ENCODE measurements around the gene GUF1. TPM values are rescaled to one million over a fixed set of nuclear protein-coding genes. Genes with fewer than 3 reads are reported as not detected.

GUF1 gene
- total RNA-seq, 4 donors from 2014 or later: 13.8 to 20.3 (median 19.3) TPM

DNA sequence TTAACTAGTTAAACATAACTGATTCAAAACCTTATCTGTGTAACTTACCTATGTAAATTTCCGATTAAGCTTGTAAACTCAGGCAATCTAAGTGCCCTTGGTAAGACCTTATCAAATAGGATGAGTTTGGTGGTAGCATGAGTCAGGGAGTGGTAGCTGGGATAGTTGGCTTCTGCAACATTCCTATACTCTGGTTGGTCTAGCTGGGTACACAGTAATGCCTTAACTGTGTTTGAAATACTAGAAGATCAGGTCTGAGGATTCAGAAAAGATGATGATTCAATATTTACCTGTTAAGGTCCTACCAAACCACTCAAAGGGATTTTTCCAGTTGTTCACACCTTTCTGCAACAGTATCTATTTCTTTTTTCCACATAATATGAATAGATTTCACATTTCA lies 32.1 kb upstream of the GUF1 start:
- TF ChIP-seq EP300 (IDR thresholded peaks at IDR 0.05) (no peak), POLR2AphosphoS5 (IDR thresholded peaks at IDR 0.05) (no peak), POLR2A (IDR thresholded peaks at IDR 0.05) (no peak)
- TF ChIP-seq, protein P1, sequence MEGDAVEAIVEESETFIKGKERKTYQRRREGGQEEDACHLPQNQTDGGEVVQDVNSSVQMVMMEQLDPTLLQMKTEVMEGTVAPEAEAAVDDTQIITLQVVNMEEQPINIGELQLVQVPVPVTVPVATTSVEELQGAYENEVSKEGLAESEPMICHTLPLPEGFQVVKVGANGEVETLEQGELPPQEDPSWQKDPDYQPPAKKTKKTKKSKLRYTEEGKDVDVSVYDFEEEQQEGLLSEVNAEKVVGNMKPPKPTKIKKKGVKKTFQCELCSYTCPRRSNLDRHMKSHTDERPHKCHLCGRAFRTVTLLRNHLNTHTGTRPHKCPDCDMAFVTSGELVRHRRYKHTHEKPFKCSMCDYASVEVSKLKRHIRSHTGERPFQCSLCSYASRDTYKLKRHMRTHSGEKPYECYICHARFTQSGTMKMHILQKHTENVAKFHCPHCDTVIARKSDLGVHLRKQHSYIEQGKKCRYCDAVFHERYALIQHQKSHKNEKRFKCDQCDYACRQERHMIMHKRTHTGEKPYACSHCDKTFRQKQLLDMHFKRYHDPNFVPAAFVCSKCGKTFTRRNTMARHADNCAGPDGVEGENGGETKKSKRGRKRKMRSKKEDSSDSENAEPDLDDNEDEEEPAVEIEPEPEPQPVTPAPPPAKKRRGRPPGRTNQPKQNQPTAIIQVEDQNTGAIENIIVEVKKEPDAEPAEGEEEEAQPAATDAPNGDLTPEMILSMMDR (IDR thresholded peaks at IDR 0.05): no peak
- Histone ChIP-seq H3K27ac (no peak overlapping the region), H3K9me3 (peaks cover 4% of the 10 kb centered on the region), H3K4me1 (no peaks in the 10 kb centered on the region), H3K27me3 (no peaks in the 10 kb centered on the region), H3K36me3 (no peaks in the 10 kb centered on the region), H3K4me3 (no peak overlapping the region)
- WGBS: 90% methylated on average over 1 of the region's 1 CpG
- no peak for DNase-seq (ENCODE audit: low spot score in 2 of 2)

DNA sequence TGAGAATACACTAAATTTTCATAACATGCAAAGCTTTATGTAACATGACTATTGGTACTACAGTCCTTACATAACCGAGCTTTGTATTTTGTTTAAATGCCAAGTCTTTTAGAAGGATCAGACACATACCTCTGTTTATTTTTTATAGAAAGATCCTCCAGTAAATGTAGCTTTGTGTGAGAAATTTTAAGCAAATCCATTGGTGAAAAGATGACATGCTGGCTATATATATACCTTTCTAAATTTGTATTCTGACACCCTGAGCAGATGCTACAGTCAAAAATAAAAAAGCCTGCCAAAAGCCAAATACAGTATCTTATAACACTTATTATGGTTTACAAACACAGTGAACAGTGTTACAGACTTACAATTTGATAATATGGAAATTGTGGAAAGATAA lies 26.8 kb upstream of the GUF1 start, which contains the start of gene YIPF7:
YIPF7 (minus strand) TSS at position 201 of the 400 bp plus-strand sequence. CDS start 1,525 bp downstream, outside the sequence.
- Histone ChIP-seq H3K27me3 (no peaks in the 10 kb centered on the region), H3K4me3 (no peak within 1 kb of the TSS), H3K36me3 (no peaks in the 10 kb centered on the region), H3K4me1 (no peaks in the 10 kb centered on the region), H3K27ac (no peak within 1 kb of the TSS), H3K9me3 (no peaks in the 10 kb centered on the region)
- TF ChIP-seq, protein P1 (IDR thresholded peaks at IDR 0.05): no peak
- no peak for TF ChIP-seq POLR2AphosphoS5 (IDR thresholded peaks at IDR 0.05)
- TF ChIP-seq EP300 (IDR thresholded peaks at IDR 0.05): no peak
- no peak for TF ChIP-seq POLR2A (IDR thresholded peaks at IDR 0.05)
- 69% methylated on average over 1 of the region's 1 CpG for WGBS
- no peak for DNase-seq (ENCODE audit: low spot score in 2 of 2)

DNA sequence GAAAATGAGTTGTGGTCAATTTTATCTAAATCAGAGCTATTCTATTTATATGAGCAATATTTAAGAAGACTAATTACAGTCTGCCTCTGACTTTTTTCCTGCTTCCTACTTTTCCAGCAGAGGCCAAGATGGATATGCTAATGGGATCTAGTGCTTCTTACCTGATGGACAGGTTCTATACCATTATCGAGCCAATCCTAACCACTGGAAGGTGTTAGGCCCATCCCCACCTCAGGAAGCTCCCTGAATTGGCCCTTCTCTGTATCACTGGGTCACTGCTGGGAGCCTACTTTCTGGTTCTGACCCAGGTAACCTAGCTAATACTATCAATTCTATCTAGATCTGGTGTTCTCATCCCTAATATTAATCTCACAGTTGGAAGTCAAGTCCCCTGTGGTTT lies 26.2 kb upstream of the GUF1 start:
- DNase-seq (ENCODE audit: low spot score in 2 of 2): no peak
- no peak overlapping the region for H3K27ac ChIP-seq
- TF ChIP-seq POLR2A (IDR thresholded peaks at IDR 0.05) (no peak), EP300 (IDR thresholded peaks at IDR 0.05) (no peak), POLR2AphosphoS5 (IDR thresholded peaks at IDR 0.05) (no peak)
- TF ChIP-seq, protein P1 (IDR thresholded peaks at IDR 0.05): no peak
- H3K27me3 ChIP-seq: no peaks in the 10 kb centered on the region
- no peaks in the 10 kb centered on the region for H3K9me3 ChIP-seq
- H3K4me3 ChIP-seq: no peak overlapping the region
- 89% methylated on average over 1 of the region's 1 CpG for WGBS
- no peaks in the 10 kb centered on the region for H3K4me1 ChIP-seq
- H3K36me3 ChIP-seq: no peaks in the 10 kb centered on the region

DNA sequence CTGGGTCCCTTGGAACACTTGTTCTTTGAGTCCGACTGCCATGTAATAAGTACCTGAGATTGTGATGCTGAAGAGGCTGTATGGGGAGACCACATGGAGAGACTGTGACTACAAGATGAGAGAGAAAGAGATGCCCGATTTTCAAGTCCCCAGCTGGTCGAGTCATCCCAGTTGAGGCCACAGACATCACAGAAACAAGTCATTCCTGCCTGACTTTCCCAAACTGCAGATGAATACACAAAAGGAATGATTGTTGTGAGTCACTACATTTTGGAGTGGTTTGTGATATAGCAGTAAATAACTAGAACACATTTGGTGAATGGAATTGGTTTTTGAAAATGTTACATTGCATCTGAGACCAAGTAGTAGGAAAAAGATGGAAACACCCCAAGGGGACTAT lies 17.8 kb upstream of the GUF1 start:
- Histone ChIP-seq H3K36me3 (no peaks in the 10 kb centered on the region), H3K27ac (no peak overlapping the region), H3K4me1 (no peaks in the 10 kb centered on the region), H3K27me3 (peaks cover 9% of the 10 kb centered on the region), H3K9me3 (no peaks in the 10 kb centered on the region), H3K4me3 (no peak overlapping the region)
- 77% methylated on average over 3 of the region's 3 CpGs for WGBS
- no peak for DNase-seq (ENCODE audit: low spot score in 2 of 2)
- no peak for TF ChIP-seq POLR2AphosphoS5 (IDR thresholded peaks at IDR 0.05)
- TF ChIP-seq, protein P1 (IDR thresholded peaks at IDR 0.05): no peak
- no peak for TF ChIP-seq POLR2A (IDR thresholded peaks at IDR 0.05)
- no peak for TF ChIP-seq EP300 (IDR thresholded peaks at IDR 0.05)

DNA sequence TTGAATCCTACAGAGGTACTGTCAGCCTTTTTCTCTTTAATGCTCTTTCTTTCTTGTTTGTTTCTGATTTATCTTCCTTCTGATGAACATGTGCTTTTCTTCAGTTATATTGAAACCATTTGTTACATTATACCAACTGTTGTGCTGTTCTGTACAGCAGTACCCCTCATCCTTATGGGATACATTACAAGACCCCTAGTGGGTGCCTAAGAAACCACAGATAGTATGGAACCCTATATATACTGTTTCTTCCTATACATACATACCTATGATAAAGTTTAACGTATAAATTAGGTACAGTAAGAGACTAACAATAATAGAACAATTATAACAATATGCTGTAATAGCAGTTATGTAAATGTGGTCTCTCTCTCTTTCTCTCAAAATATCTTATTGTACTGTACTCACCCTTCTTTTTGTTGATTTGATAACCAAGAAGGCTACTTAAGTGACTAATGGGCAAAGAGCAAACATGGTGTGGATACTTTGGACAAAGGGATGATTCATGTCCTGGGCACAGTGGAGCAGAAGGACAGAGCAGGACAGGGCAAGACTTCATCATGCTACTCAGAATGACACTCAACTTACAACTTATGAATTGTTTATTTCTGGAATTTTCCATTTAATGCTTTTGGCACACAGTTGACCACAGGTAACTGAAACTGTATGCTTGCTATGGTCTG lies 16.1 kb upstream of the GUF1 start:
- Histone ChIP-seq H3K36me3 (no peaks in the 10 kb centered on the region), H3K4me1 (no peaks in the 10 kb centered on the region), H3K27ac (no peak overlapping the region), H3K9me3 (no peaks in the 10 kb centered on the region), H3K27me3 (peaks cover 9% of the 10 kb centered on the region), H3K4me3 (no peak overlapping the region)
- TF ChIP-seq EP300 (IDR thresholded peaks at IDR 0.05) (no peak), POLR2AphosphoS5 (IDR thresholded peaks at IDR 0.05) (no peak), POLR2A (IDR thresholded peaks at IDR 0.05) (no peak)
- TF ChIP-seq, protein P1 (IDR thresholded peaks at IDR 0.05): no peak
- 76% methylated on average over 1 of the region's 1 CpG for WGBS
- no peak for DNase-seq (ENCODE audit: low spot score in 2 of 2)

All from suprapubic skin (tissue), 4 donors.